ENCODE data around the gene ATOH8. TPM values are rescaled to one million over a fixed set of nuclear protein-coding genes. Genes with fewer than 3 reads are reported as not detected.

ATOH8 gene
- total RNA-seq, 1 donor from 2014 or later: 44.9 TPM

GRCh38 chr2:85720533-85720932 lies 33.3 kb upstream of the ATOH8 start:
- Histone ChIP-seq H3K27me3 (ENCODE audit: low read depth) (no peaks in the 10 kb centered on the region), H3K4me1 (peaks cover 37% of the 10 kb centered on the region), H3K27ac (no peak overlapping the region), H3K36me3 (no peaks in the 10 kb centered on the region), H3K9me3 (no peaks in the 10 kb centered on the region), H3K4me3 (no peak overlapping the region)
- ATAC-seq (no peak), DNase-seq (no peak)
- intact Hi-C loops (cut with DNase I): loop anchor here (10.0 kb wide), 1 partner anchor 94 kb away; no protein-coding TSS in a partner anchor
- TF ChIP-seq CTCF (IDR thresholded peaks at IDR 0.05): no peak

DNA sequence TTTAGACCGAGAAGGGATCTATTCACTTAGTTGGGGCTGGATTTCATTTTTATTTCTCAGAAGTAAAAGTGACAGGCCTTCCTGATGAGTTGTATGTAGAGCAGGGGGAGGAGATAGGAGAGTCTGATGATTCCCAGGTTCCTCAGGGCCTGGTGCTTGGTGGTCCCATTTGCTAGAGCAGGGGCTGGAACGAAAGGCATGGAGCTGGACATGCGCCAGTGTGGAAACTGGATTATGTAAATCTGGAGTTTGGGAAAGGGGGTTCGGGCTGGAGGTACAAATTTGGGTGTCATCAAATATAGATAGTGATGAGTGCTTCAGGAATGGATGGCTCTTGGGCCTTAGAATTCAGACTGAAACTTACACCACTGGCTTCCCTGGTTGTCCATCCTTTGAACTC lies 32.1 kb upstream of the ATOH8 start:
- Histone ChIP-seq H3K36me3 (no peaks in the 10 kb centered on the region), H3K27me3 (ENCODE audit: low read depth) (no peaks in the 10 kb centered on the region), H3K9me3 (no peaks in the 10 kb centered on the region), H3K4me1 (peaks cover 33% of the 10 kb centered on the region), H3K4me3 (no peak overlapping the region), H3K27ac (no peak overlapping the region)
- no peak for DNase-seq
- no peak for ATAC-seq
- intact Hi-C loops (cut with DNase I): loop anchor here (10.0 kb wide), 1 partner anchor 93 kb away; no protein-coding TSS in a partner anchor
- TF ChIP-seq CTCF (IDR thresholded peaks at IDR 0.05): no peak

DNA sequence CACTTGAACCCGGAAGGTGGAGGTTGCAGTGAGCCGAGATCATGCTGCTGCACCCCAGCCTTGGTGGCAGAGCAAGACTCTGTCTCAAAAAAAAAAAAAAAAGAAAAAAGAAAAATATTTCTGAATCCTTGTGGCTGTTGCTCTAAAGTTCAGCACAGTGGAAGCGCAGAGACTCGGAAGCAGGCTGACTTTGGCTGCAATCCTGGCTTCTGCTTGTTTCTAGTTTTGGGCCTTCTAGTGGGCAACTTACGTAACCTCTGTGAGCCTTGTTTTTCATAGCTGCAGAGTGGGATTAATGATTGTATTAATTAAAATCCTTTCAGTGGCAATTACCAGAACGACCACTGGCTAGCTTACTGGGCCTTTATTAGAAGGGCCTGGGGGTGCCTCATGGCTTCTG lies 31.3 kb upstream of the ATOH8 start:
- Histone ChIP-seq H3K27me3 (ENCODE audit: low read depth) (no peaks in the 10 kb centered on the region), H3K27ac (no peak overlapping the region), H3K36me3 (no peaks in the 10 kb centered on the region), H3K9me3 (no peaks in the 10 kb centered on the region), H3K4me3 (no peak overlapping the region), H3K4me1 (peaks cover 41% of the 10 kb centered on the region)
- TF ChIP-seq CTCF (IDR thresholded peaks at IDR 0.05): no peak
- ATAC-seq: no peak
- DNase-seq: no peak
- intact Hi-C loops (cut with DNase I): loop anchor here (10.0 kb wide), 1 partner anchor 92 kb away; no protein-coding TSS in a partner anchor

- ATAC-seq: no peak
- Histone ChIP-seq H3K4me3 (no peak overlapping the region), H3K27ac (no peak overlapping the region), H3K27me3 (ENCODE audit: low read depth) (no peaks in the 10 kb centered on the region), H3K36me3 (no peaks in the 10 kb centered on the region), H3K9me3 (no peaks in the 10 kb centered on the region), H3K4me1 (peaks cover 47% of the 10 kb centered on the region)
- no peak for DNase-seq
- no peak for TF ChIP-seq CTCF (IDR thresholded peaks at IDR 0.05)
- intact Hi-C loops (cut with DNase I): loop anchor here (10.0 kb wide), 1 partner anchor 91 kb away; no protein-coding TSS in a partner anchor
Measured at GRCh38 chr2:85723707-85724360, 30.0 kb upstream of the ATOH8 start.

DNA sequence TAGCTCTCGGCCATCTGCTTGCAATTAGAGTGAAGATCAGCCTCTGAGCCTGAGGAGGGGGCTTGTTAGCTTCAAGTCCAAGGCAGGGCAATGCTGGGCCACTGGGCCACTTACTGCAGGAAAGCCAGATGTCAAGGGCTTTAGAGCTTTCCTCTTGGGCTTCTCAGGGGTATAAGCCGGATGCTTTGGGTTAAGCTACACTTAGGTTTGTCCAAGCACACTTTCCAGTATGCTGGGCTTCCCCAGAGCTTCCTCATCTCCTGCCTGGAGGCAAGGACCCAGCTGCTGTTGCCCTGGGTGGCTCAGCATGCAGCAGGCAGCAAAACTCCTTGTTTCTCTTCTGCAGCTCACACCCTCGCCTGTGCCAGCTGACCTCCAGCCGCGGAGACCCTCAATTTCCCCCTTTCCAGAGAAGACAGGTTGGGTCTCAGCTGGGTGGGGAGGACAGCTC lies 29.0 kb upstream of the ATOH8 start:
- DNase-seq (no peak), ATAC-seq (no peak)
- no peak overlapping the region for H3K27ac ChIP-seq

More for the DNA sequence above, 29.0 kb upstream of the ATOH8 start:
- Histone ChIP-seq H3K36me3 (no peaks in the 10 kb centered on the region), H3K9me3 (no peaks in the 10 kb centered on the region), H3K4me1 (peaks cover 55% of the 10 kb centered on the region), H3K4me3 (no peak overlapping the region), H3K27me3 (ENCODE audit: low read depth) (no peaks in the 10 kb centered on the region)
- intact Hi-C loops (cut with DNase I): loop anchor here (10.0 kb wide), 1 partner anchor 90 kb away; no protein-coding TSS in a partner anchor
- TF ChIP-seq CTCF (IDR thresholded peaks at IDR 0.05): no peak
